K562 (cell line): ENCODE results near the gene FAM177B. TPM values are rescaled to one million over a fixed set of nuclear protein-coding genes. Genes with fewer than 3 reads are reported as not detected.
A peak's percentile ranks its signal among the peaks of the same experiment; 100 is the strongest.

Experiments used
- BRCA1 ChIP-seq, 2 experiments: fragments of 450-650 bp in 1 of 2; sonication (generic) in 1 of 2; formaldehyde crosslinking in 1 of 2; IDR thresholded peaks; 2 replicates each; pipeline versions ENCODE4 v1.5.0 to v1.6.1; 2017 to 2020; ENCODE audit warnings: mild to moderate bottlenecking in 1 of 2, missing genetic modification reagents in 1 of 2
- CBFB ChIP-seq: sonication (generic); formaldehyde crosslinking; IDR thresholded peaks from 2 replicates; pipeline ENCODE4 v1.4.0; 2020; ENCODE audit warnings: mild to moderate bottlenecking, missing genetic modification reagents
- GTF2F1 ChIP-seq: IDR thresholded peaks from 2 replicates; pipeline ENCODE4 v1.6.1; 2011; ENCODE audit warnings: low read depth, low read length, improper control_type of control experiment
- HOXB6 ChIP-seq: fragments of 250-450 bp; sonication (Bioruptor Pico); IDR thresholded peaks from 2 replicates; pipeline ENCODE4 v1.5.1; 2022; ENCODE audit warnings: mild to moderate bottlenecking, borderline replicate concordance
- ILK ChIP-seq: fragments of 450-650 bp; IDR thresholded peaks from 2 replicates; pipeline ENCODE4 v1.6.1; 2016; ENCODE audit warnings: missing genetic modification characterization, low read depth, mild to moderate bottlenecking, missing compliant biosample characterization, moderate library complexity, borderline replicate concordance
- KHSRP ChIP-seq: fragments of 450-650 bp; IDR thresholded peaks from 2 replicates; pipeline ENCODE4 v1.6.1; 2017
- KLF16 ChIP-seq: IDR thresholded peaks from 2 replicates; pipeline ENCODE4 v1.6.1; 2016; ENCODE audit warnings: antibody characterized with exemption
- PHF20 ChIP-seq: fragments of 450-650 bp; IDR thresholded peaks from 2 replicates; pipeline ENCODE4 v1.6.1; 2018; ENCODE audit not compliant: partially characterized antibody
- PPARD ChIP-seq: fragments of 250-450 bp; sonication (Bioruptor Pico); IDR thresholded peaks from 2 replicates; pipeline ENCODE4 v1.8.0; 2022; ENCODE audit warnings: inconsistent platforms, mild to moderate bottlenecking, moderate library complexity
- SAFB ChIP-seq: fragments of 200-400 bp; formaldehyde crosslinking; IDR thresholded peaks from 2 replicates; pipeline ENCODE4 v1.6.1; 2017; ENCODE audit warnings: low read depth, low read length, borderline replicate concordance
- SNAPC5 ChIP-seq: fragments of 250-450 bp; sonication (Bioruptor Pico); IDR thresholded peaks from 2 replicates; pipeline ENCODE4 v1.8.0; 2021; ENCODE audit warnings: moderate library complexity, mild to moderate bottlenecking, inconsistent platforms
- TAF1 ChIP-seq: IDR thresholded peaks from 2 replicates; pipeline ENCODE4 v1.6.1; 2011; ENCODE audit warnings: mild to moderate bottlenecking, low read length, moderate library complexity; ENCODE audit not compliant: insufficient read depth, control insufficient read depth, severe bottlenecking; ENCODE audit errors: extremely low read depth
- ZFP30 ChIP-seq: fragments of 250-450 bp; sonication (Bioruptor Pico); IDR thresholded peaks from 2 replicates; pipeline ENCODE4 v1.8.0; 2022; ENCODE audit warnings: moderate library complexity, mild to moderate bottlenecking, inconsistent platforms, borderline replicate concordance
- ZNF146 ChIP-seq: IDR thresholded peaks from one replicate; pipeline ENCODE4 v1.6.1; 2018; ENCODE audit warnings: missing compliant biosample characterization; ENCODE audit not compliant: unreplicated experiment
- ZNF280A ChIP-seq: fragments of 450-650 bp; IDR thresholded peaks from 2 replicates; pipeline ENCODE4 v1.6.1; 2018; ENCODE audit warnings: mild to moderate bottlenecking, low read depth; ENCODE audit not compliant: partially characterized antibody
- ZNF311 ChIP-seq: fragments of 250-450 bp; sonication (Bioruptor Pico); IDR thresholded peaks from 2 replicates; pipeline ENCODE4 v1.4.0; 2020; ENCODE audit warnings: mild to moderate bottlenecking, moderate library complexity
- ZNF589 ChIP-seq: fragments of 200-800 bp; sonication (Bioruptor generic); IDR thresholded peaks from 2 replicates; pipeline ENCODE4 v1.6.1; 2016; ENCODE audit warnings: low read depth, missing genetic modification characterization, missing compliant biosample characterization
- polyA plus RNA-seq, 8 experiments: library from polyadenylated mRNA; depleted of rRNA in 4 of 8; stranded (reverse) in 5 of 8; unstranded in 3 of 8; fragments of >200 nt; fragmentation: Nextera tagmentation in 2 of 8; fragmentation: Illumina TruSeq in 1 of 8; extraction: Ambion mirVana in 2 of 8; extraction: Trizol in 1 of 8; gene quantifications; 2 replicates each; pipeline versions ENCODE4 v1.2.1 to v1.2.3, GENCODE V29; 2011 to 2014; ENCODE audit warnings: inconsistent platforms in 1 of 8, missing spikeins in 1 of 8
- total RNA-seq, 7 experiments: library from RNA; depleted of rRNA in 6 of 7; stranded (reverse); fragments of >200 nt in 6 of 7; fragmentation: Illumina TruSeq in 2 of 7; extraction: Trizol in 2 of 7; gene quantifications; 2 replicates each; pipeline versions ENCODE4 v1.2.1 to v1.2.3, GENCODE V29; 2011 to 2021; ENCODE audit warnings: low replicate concordance in 1 of 7
- TF ChIP-seq, protein P1 (sequence below): sonication (generic); formaldehyde crosslinking; IDR thresholded peaks from 2 replicates; pipeline ENCODE4 v1.8.0; 2022; ENCODE audit warnings: missing genetic modification reagents, mild to moderate bottlenecking, moderate library complexity, borderline replicate concordance
- TF ChIP-seq, protein P2 (sequence below): fragments of 250-450 bp; sonication (Bioruptor Pico); IDR thresholded peaks from 2 replicates; pipeline ENCODE4 v1.4.0; 2020; ENCODE audit warnings: mild to moderate bottlenecking, moderate library complexity, borderline replicate concordance
- TF ChIP-seq, protein P3 (sequence below): sonication (generic); formaldehyde crosslinking; IDR thresholded peaks from 2 replicates; pipeline ENCODE4 v1.9.0; 2022; ENCODE audit warnings: mild to moderate bottlenecking, missing genetic modification reagents

Gene FAM177B
- total and polyA plus RNA-seq, 9 of the 15 experiments (the other 6 are each of a cell fraction or from before 2014, with no cell fraction given): not detected

DNA sequence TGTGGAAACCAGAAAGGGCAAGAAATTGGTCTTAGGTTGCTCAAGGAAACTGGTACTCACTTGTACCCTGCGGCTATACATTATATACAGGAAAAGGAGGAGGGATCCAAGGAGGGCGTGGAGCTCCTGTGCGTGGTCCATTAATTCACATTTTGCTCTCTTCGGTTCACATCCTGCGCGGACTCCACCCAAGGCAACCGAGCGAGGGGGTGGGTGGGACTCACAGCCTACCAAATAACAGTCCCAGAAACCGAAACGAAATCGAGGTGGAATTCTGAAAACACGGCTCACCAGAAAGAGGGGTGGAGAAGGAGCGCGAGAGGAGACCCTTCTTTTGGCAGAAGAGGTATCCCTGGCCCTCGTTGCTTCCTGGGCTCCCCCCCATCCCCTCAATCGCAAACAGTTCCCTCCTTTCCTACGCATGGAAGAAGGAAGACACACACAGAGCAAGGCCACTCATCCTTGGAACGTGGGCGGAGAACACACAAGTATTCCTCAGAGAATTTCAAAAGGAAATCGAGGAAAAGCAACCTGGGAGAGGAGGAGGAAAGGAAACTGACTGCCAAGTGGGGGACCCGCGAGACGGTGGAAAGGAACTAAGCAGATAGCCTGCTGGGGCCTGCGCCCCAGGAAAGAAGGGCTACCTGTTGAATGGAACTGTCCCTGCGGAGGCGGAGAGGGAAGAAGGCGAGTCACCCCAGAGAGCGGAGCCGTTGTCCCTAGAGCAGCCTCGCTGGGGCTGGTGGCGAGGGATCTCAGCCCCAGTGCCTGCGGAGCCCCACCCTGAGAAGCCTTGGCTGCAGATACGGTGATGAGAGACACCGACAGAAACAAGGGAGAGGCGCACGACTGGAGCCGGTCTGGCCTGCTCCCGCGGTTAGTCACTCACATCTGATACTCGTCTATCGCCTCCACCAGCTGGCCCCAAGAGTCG is 25.4 kb upstream of the FAM177B start (continued):
- TF ChIP-seq, protein P1, sequence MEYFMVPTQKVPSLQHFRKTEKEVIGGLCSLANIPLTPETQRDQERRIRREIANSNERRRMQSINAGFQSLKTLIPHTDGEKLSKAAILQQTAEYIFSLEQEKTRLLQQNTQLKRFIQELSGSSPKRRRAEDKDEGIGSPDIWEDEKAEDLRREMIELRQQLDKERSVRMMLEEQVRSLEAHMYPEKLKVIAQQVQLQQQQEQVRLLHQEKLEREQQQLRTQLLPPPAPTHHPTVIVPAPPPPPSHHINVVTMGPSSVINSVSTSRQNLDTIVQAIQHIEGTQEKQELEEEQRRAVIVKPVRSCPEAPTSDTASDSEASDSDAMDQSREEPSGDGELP: peak; percentile 96
- TF ChIP-seq BRCA1 (IDR thresholded peaks at IDR 0.05): no peak
- TF ChIP-seq BRCA1 (CRISPR knock-in tag; IDR thresholded peaks at IDR 0.05): no peak
- TF ChIP-seq TAF1: peak; percentile 61
- TF ChIP-seq PPARD: no peak
- no peak for TF ChIP-seq ZNF146
- TF ChIP-seq, protein P2, sequence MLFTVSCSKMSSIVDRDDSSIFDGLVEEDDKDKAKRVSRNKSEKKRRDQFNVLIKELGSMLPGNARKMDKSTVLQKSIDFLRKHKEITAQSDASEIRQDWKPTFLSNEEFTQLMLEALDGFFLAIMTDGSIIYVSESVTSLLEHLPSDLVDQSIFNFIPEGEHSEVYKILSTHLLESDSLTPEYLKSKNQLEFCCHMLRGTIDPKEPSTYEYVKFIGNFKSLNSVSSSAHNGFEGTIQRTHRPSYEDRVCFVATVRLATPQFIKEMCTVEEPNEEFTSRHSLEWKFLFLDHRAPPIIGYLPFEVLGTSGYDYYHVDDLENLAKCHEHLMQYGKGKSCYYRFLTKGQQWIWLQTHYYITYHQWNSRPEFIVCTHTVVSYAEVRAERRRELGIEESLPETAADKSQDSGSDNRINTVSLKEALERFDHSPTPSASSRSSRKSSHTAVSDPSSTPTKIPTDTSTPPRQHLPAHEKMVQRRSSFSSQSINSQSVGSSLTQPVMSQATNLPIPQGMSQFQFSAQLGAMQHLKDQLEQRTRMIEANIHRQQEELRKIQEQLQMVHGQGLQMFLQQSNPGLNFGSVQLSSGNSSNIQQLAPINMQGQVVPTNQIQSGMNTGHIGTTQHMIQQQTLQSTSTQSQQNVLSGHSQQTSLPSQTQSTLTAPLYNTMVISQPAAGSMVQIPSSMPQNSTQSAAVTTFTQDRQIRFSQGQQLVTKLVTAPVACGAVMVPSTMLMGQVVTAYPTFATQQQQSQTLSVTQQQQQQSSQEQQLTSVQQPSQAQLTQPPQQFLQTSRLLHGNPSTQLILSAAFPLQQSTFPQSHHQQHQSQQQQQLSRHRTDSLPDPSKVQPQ (CRISPR knock-in tag): 0 out of 2 replicates have a peak, but pooled peaks have one; percentile 40
- TF ChIP-seq ZNF280A: no peak
- TF ChIP-seq SNAPC5 (CRISPR knock-in tag): no peak
- TF ChIP-seq ZNF589 (CRISPR knock-in tag): no peak
- peak; percentile 58; the same call in 1 of the 2 replicates for TF ChIP-seq CBFB
- TF ChIP-seq, protein P3, sequence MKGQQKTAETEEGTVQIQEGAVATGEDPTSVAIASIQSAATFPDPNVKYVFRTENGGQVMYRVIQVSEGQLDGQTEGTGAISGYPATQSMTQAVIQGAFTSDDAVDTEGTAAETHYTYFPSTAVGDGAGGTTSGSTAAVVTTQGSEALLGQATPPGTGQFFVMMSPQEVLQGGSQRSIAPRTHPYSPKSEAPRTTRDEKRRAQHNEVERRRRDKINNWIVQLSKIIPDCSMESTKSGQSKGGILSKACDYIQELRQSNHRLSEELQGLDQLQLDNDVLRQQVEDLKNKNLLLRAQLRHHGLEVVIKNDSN (CRISPR knock-in tag): no peak
- no peak for TF ChIP-seq SAFB
- TF ChIP-seq GTF2F1: no peak
- TF ChIP-seq KLF16: peak; percentile 70
- TF ChIP-seq KHSRP: no peak
- peak; percentile 18 for TF ChIP-seq PHF20
- TF ChIP-seq ILK (tag): no peak
- no peak for TF ChIP-seq ZFP30
- TF ChIP-seq ZNF311 (CRISPR knock-in tag): no peak
- no peak for TF ChIP-seq HOXB6 (CRISPR knock-in tag)
